Nephron (organoid): ENCODE data around the gene UROD.

ENCODE experiments used
- H3K27ac Mint-ChIP-seq, 3 experiments: 2 replicates each; pipeline ENCODE4 v1.8.0; 2020; ENCODE audit warnings: mixed read lengths in 3 of 3, mild to moderate bottlenecking in 2 of 3, moderate library complexity in 1 of 3
- H3K27me3 Mint-ChIP-seq: 2 replicates; pipeline ENCODE4 v1.8.0; 2021; ENCODE audit warnings: low read depth, mild to moderate bottlenecking, moderate library complexity, mixed read lengths
- H3K36me3 Mint-ChIP-seq: 2 replicates; pipeline ENCODE4 v1.8.0; 2020; ENCODE audit warnings: low read depth, mixed read lengths
- H3K4me1 Mint-ChIP-seq: 2 replicates; pipeline ENCODE4 v1.8.0; 2020; ENCODE audit warnings: mixed read lengths
- H3K4me3 Mint-ChIP-seq, 3 experiments: 2 replicates each; pipeline ENCODE4 v1.8.0; 2020; ENCODE audit warnings: mild to moderate bottlenecking in 3 of 3, mixed read lengths in 3 of 3, moderate library complexity in 2 of 3
- H3K9me3 Mint-ChIP-seq: 2 replicates; pipeline ENCODE4 v1.8.0; 2020; ENCODE audit warnings: mixed read lengths
- CTCF ChIP-seq, 3 experiments: fragments of 200-600 bp; sonication (generic); IDR thresholded peaks; one replicate each; pipeline ENCODE4 v1.5.0; 2021; ENCODE audit warnings: antibody characterized with exemption in 3 of 3; ENCODE audit not compliant: unreplicated experiment in 3 of 3

UROD gene

GRCh38 chr1:45005761-45006160, 6.3 kb upstream of the UROD start:
- Mint-ChIP-seq H3K36me3 (peaks cover 43% of the 10 kb centered on the region), H3K9me3 (no peaks in the 10 kb centered on the region), H3K27ac (no peak overlapping the region), H3K4me3 (no peak overlapping the region), H3K27me3 (no peaks in the 10 kb centered on the region), H3K4me1 (peaks cover 6% of the 10 kb centered on the region)
- no peak for TF ChIP-seq CTCF (IDR thresholded peaks at IDR 0.05; ENCODE audit: unreplicated experiment in 3 of 3)

GRCh38 chr1:45007311-45007710, 4.7 kb upstream of the UROD start:
- no peaks in the 10 kb centered on the region for H3K9me3 Mint-ChIP-seq
- no peak for TF ChIP-seq CTCF (IDR thresholded peaks at IDR 0.05; ENCODE audit: unreplicated experiment in 3 of 3)
- peak overlapping the region in 2 of 3 experiments; percentile 24 to 57 for H3K4me3 Mint-ChIP-seq
- peaks cover 39% of the 10 kb centered on the region for H3K36me3 Mint-ChIP-seq
- H3K27ac Mint-ChIP-seq = no peak overlapping the region
- H3K27me3 Mint-ChIP-seq = no peaks in the 10 kb centered on the region
- peaks cover 17% of the 10 kb centered on the region for H3K4me1 Mint-ChIP-seq

- TF ChIP-seq CTCF (IDR thresholded peaks at IDR 0.05; ENCODE audit: unreplicated experiment in 3 of 3) = no peak
- peaks cover 33% of the 10 kb centered on the region for H3K36me3 Mint-ChIP-seq
Observed at GRCh38 chr1:45008076-45008475, 4.0 kb upstream of the UROD start.

GRCh38 chr1:45008516-45008915, 3.5 kb upstream of the UROD start:
- Mint-ChIP-seq H3K4me1 (peaks cover 17% of the 10 kb centered on the region), H3K27me3 (no peaks in the 10 kb centered on the region), H3K9me3 (no peaks in the 10 kb centered on the region), H3K27ac (no peak overlapping the region), H3K4me3 (peak overlapping the region; percentile 43 to 61 (median 49)), H3K36me3 (peaks cover 33% of the 10 kb centered on the region)
- TF ChIP-seq CTCF (IDR thresholded peaks at IDR 0.05; ENCODE audit: unreplicated experiment in 3 of 3) = no peak

More at GRCh38 chr1:45008076-45008475, 4.0 kb upstream of the UROD start:
- no peaks in the 10 kb centered on the region for H3K9me3 Mint-ChIP-seq
- peaks cover 17% of the 10 kb centered on the region for H3K4me1 Mint-ChIP-seq
- H3K4me3 Mint-ChIP-seq = peak overlapping the region; percentile 11 to 61 (median 49)
- H3K27ac Mint-ChIP-seq = no peak overlapping the region
- no peaks in the 10 kb centered on the region for H3K27me3 Mint-ChIP-seq

GRCh38 chr1:45009296-45009865, 2.7 kb upstream of the UROD start:
- H3K4me3 Mint-ChIP-seq = peak overlapping the region; percentile 87 to 88 (median 87)
- no peak overlapping the region for H3K27ac Mint-ChIP-seq
- H3K9me3 Mint-ChIP-seq = no peaks in the 10 kb centered on the region
- no peak for TF ChIP-seq CTCF (IDR thresholded peaks at IDR 0.05; ENCODE audit: unreplicated experiment in 3 of 3)
- H3K27me3 Mint-ChIP-seq = no peaks in the 10 kb centered on the region
- H3K4me1 Mint-ChIP-seq = peaks cover 20% of the 10 kb centered on the region
- H3K36me3 Mint-ChIP-seq = peaks cover 35% of the 10 kb centered on the region
